ENCODE data around the gene LRRN3.

The LRRN3 gene

GRCh38 chr7:111162692-111163091, 71.8 kb downstream of the LRRN3 start:
- DNase-seq (ENCODE audit: low read depth in 3 of 3, low spot score in 1 of 3), result no peak

- no peak for DNase-seq (ENCODE audit: low read depth in 3 of 3, low spot score in 1 of 3)
Observed at GRCh38 chr7:111164442-111164841, 73.5 kb downstream of the LRRN3 start.

GRCh38 chr7:111168182-111168581, 77.3 kb downstream of the LRRN3 start:
- DNase-seq (ENCODE audit: low read depth in 3 of 3, low spot score in 1 of 3), result no peak

DNA sequence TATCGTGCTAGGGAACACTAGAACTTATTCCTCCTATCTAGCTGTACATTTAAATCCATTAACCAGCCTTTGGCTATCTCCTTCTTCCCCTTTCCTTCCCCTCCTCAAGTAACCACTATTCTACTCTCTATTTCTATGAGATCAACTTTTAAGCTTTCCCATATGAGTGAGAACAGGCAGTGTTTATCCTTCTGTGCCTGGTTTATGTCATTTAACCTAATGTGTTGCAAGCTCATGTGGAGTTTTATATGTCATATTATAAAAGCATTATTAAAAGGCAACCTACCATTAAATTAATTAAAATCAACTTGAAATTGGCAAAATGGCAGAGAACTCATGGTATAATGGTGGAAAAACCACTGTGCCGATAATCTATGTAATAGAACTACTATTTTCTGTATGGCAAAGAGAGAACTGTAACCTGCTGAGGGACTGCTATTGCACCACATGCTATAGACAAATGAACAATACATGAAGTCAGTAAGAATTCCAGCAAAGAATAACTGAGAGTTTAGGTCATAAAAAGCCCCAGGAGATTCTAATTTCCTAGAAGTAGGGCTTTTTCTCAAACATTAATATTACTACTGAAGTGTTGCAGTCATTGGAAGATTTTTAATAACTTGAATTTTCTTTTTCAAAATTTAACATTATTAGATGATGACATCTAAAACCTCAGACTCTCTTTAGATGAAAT, 81.8 kb downstream of the LRRN3 start:
- DNase-seq (ENCODE audit: low read depth in 3 of 3, low spot score in 1 of 3), result no peak

DNA sequence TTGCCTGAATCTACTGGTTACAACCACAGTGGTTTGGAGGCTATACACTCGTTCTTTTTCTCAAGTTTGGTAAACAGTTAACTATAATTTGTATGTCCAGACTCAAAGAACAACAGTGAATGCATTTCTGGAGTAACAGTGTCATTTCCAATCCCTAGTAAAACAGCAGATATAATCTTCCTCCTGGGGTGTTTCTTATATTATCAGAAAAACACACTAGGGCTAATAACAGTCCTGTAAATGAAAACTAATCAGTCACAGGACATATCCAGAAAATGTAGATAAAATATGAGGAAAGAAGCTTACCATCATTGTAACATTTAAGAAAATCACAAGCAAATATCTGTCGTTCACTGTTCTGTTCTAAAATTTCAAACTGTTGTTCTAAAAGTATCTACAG, 82.6 kb downstream of the LRRN3 start:
- DNase-seq (ENCODE audit: low read depth in 3 of 3, low spot score in 1 of 3), result no peak

DNA sequence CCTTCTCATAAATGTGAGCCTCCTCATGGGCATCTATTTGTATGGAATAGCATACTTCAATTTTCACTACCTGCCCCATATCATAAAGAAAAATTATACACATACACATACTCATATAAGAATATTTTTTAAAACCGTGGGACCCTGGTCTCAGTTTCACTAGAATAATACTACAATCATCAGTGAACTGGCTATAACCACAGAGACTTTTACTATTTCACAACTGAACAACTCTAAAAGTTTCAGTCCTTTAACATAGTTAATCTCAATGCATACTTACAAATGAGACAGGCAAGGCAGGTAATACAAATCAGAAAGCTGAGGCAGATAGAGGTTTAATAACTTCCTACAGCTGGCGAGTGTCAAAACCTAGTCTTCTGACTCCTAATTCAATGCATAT, 83.1 kb downstream of the LRRN3 start:
- DNase-seq (ENCODE audit: low read depth in 3 of 3, low spot score in 1 of 3), result no peak

DNA sequence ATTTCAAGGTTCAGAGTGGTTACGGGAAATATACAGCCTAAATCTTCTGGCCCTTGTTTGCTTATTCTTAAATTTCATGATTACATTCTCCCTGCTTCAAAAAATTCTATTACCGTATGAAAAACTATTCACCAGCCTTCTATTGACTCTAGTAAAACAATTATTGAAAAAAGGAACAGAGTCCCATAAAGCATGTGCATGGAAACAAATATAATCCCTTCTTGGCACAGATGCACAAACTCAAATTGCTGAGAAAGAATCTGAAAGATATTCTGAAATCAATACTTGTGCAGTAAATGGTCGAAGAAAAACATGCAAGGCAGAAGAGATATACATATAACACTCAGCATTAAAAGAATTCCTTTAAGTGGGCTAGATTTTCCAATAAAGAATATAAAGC, 83.6 kb downstream of the LRRN3 start:
- no peak for DNase-seq (ENCODE audit: low read depth in 3 of 3, low spot score in 1 of 3)
